Loucy (cell line): ENCODE results near the gene HMCN1.

Source experiments
- EZH2phosphoT487 ChIP-seq: fragments of 200-600 bp; IDR thresholded peaks from 2 replicates; pipeline ENCODE4 v1.6.1; 2018; ENCODE audit warnings: antibody characterized with exemption, mild to moderate bottlenecking, moderate library complexity, borderline replicate concordance
- TF ChIP-seq, protein P1 (sequence below): fragments of 200-600 bp; sonication (generic); conservative IDR thresholded peaks from 2 replicates; pipeline ENCODE4 v1.5.1; 2014; ENCODE audit warnings: mild to moderate bottlenecking, antibody characterized with exemption, low read length

DNA sequence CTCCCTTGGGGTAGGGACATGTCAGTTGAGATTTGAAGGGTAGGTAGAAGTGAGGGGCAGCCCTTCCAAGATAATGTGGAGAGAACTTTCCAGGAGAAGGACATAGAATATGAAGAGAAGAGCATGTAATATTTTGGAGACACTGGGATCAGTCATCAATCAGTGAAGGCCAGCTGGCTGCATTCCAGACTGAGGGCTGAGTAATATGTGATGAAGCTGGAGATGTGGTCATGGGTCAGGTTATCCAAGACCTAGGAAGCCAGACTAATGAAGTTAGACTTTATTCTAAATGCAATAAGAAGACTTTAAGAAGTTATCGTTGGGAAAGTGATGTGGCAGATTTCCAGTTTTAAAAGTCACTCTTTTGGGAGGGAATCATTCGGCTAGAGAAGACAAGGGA is 262.0 kb downstream of the HMCN1 start:
- TF ChIP-seq, protein P1, sequence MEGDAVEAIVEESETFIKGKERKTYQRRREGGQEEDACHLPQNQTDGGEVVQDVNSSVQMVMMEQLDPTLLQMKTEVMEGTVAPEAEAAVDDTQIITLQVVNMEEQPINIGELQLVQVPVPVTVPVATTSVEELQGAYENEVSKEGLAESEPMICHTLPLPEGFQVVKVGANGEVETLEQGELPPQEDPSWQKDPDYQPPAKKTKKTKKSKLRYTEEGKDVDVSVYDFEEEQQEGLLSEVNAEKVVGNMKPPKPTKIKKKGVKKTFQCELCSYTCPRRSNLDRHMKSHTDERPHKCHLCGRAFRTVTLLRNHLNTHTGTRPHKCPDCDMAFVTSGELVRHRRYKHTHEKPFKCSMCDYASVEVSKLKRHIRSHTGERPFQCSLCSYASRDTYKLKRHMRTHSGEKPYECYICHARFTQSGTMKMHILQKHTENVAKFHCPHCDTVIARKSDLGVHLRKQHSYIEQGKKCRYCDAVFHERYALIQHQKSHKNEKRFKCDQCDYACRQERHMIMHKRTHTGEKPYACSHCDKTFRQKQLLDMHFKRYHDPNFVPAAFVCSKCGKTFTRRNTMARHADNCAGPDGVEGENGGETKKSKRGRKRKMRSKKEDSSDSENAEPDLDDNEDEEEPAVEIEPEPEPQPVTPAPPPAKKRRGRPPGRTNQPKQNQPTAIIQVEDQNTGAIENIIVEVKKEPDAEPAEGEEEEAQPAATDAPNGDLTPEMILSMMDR, result no peak
- TF ChIP-seq EZH2phosphoT487, result no peak
